Amniotic epithelial cell (primary cell): Measurements from ENCODE around the gene COL4A2.
A peak's percentile ranks its signal among the peaks of the same experiment; 100 is the strongest.

Experiments
- DNase-seq: peaks from one replicate; pipeline ENCODE4 v3.0.0-alpha.2; 2010; ENCODE audit warnings: low read depth

The COL4A2 gene

DNA sequence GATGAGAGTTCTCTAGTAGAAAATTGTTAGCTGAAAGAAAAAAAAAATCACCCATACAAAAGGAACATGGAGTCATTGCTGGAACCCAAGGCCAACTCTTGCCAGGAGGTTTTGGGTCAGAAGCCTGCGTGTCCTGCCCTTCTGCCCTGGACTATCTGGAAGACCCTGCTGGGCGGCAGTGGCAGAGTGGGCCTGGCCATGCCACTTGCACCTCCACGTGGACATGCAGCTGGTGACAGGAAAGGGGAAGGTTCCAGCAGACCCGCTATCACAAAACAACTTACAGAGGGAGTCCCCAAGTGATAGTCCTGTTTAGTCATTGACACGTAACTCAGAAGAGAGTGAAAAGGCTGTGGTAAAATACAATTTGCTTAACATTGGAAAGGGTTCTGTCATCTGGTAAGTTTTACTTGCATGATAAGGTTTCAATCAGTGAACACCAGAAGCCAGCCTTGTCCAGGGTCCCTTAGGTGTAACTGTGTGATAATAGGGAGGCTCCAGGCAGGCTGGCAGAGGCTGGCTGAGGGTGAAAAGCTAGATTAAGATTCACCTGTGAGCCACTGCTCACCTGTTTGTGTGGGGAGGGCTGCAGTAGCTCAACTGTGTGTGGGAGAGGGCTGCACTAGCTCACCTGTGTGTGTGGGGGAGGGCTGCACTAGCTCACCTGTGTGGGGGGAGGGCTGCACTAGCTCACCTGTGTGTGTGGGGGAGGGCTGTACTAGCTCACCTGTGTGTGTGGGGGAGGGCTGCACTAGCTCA is 47.8 kb downstream of the COL4A2 start:
- DNase-seq, result no peak

DNA sequence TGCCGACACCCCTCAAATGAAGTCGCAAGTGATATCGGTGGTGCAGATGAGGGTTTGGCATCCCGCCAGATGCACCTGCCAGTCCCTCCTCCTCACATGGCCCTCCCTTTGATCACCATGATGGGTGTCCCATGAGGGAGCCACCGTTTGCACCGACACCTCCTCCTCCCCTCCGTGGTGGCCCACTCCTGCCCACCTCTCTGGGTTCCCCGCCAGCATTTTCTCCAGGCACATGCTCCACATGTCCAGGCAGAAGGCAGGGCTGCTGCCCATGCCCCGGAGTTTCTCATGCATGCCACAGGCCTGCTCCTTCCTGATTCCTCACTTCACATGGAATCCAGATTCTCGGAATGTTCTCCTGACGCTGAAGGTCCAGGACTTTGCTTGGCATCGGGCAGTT is 49.3 kb downstream of the COL4A2 start:
- no peak for DNase-seq

DNA sequence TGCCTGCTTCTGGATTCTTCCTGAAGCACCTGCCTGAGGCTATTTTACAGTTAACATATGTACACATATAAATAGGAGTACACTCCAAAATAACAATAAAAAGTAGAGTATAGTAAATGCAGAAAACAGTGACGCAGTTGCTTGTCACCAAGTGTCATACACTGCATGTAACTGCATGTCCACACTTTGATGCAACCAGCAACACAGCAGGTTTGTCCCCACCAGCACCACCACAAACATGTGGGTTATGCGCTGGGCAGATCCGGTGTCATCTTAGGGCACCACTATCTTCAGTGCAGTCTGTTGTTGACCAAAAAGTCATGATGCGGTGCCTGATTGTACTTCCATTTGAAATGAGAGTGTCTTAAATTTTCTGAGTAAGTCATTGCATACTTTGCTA is 51.3 kb downstream of the COL4A2 start:
- no peak for DNase-seq

DNA sequence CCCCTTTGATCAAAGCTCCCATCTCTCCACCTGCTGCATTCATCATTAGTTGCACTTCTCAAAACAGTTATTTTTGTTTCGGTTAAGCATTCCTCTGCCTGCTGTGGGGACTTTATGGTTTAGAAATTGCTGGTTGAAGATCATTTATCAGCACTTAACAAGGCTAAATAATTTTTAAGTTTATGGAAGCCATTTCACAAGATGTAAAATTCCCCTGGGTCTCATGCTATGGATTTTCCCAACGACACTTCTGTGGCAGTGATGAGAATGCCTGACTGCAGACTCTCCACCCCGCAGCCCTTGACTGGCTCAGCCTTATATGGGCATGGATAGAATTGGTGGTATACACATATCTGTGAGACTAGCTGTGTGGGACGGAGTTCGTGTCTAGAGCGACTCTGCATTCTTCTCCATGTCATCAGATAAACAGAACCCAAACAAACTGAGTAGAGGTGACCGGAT is 52.8 kb downstream of the COL4A2 start:
- peak; percentile 64 for DNase-seq

GRCh38 chr13:110360598-110360997 is 53.5 kb downstream of the COL4A2 start:
- DNase-seq, result no peak

GRCh38 chr13:110361365-110361911 is 54.4 kb downstream of the COL4A2 start:
- peak; percentile 81 for DNase-seq

DNA sequence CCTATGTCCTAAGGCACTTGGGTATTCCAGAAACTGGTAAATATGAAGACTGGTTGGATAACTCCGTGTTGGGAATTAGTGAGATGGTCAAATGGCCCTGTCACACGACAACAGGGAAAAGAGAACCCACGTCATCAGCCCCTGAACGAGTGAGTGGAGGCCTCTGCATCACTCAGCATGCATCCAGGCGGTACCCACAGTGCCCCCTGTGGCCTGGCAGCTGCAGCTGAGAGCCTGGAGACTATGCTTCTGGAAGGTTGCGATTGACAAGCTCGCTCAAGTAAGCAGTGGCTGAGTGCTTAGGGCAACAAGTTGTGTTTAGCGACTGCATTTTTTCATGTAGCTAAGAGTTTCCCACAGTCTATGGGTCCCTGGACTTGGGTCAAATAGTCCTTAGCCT is 55.9 kb downstream of the COL4A2 start:
- DNase-seq, result no peak

GRCh38 chr13:110364081-110364480 is 57.0 kb downstream of the COL4A2 start:
- no peak for DNase-seq

GRCh38 chr13:110365876-110366275 is 58.8 kb downstream of the COL4A2 start:
- no peak for DNase-seq

GRCh38 chr13:110366733-110367132 is 59.6 kb downstream of the COL4A2 start:
- DNase-seq, result no peak

- DNase-seq, result no peak
These were observed 60.5 kb downstream of the COL4A2 start for GRCh38 chr13:110367620-110368019.

GRCh38 chr13:110368408-110368807 is 61.3 kb downstream of the COL4A2 start:
- peak; percentile 81 for DNase-seq

- DNase-seq, result no peak
These were observed 62.3 kb downstream of the COL4A2 start for GRCh38 chr13:110369400-110369799.

DNA sequence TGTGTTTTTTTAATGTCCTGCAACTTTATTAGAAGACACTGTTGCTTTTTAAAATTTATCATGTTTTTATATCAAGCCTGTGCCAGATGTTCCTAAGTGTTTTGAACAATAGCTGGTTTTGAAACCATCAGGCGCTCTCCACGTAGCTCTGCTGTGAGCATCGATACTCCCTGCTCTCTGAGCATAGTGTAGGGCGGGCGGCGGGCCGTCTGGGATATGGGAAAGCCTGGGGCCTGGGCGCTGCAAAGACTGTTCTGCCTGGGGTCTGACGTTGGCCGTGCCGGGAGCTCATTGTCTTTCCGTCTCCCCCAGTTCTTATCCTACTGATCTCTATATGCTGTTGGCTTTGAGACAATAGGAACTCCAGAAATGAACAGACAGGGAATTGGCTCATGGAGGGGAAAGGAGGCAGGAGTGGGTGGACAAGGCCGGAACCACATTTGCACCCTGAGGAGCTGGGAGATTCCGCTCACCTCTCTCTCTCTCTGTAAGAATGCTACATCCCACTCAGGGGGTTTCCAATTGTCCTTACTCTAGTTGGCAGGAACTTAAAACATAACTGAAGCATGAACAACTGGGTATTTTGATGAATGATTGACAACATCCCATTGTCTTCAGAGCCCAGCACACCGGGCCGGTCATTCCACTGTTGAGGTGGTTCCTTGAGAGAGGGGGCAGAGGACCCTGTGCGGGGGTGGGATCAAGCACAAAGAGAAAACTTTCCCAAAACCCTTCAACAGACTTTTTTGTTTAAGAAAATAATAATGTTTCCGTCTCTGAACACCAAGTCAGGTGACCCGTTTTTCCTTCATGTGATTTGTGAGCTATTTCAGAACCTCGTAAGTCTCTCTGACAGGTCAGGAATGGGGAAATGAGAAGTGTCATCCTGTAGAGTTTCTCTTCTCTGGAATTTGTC is 64.7 kb downstream of the COL4A2 start:
- DNase-seq, result peak; percentile 61

GRCh38 chr13:110372676-110373075 is 65.6 kb downstream of the COL4A2 start:
- no peak for DNase-seq

- no peak for DNase-seq
These were observed 66.5 kb downstream of the COL4A2 start for GRCh38 chr13:110373617-110374016.

- DNase-seq, result no peak
These were observed 67.6 kb downstream of the COL4A2 start for GRCh38 chr13:110374431-110375370.

DNA sequence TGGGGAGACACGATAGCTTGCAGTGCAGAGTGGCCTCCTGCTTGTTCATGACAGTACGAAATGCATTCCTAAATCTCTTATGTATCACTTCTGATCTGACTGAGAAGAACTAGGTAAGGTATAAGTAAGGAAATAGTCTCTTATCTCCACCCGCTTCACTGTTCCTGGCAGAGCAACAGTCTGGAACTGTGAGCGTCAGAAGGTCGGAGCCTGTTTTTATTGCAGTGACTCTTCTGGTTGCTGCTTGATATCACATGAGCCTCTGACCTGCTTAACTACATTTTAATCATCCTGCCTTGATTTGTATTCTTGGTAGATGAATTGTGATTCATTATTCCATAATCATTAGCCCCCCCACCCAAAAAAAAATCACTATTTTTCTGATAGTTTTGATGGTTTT is 69.0 kb downstream of the COL4A2 start:
- peak; percentile 80 for DNase-seq

DNA sequence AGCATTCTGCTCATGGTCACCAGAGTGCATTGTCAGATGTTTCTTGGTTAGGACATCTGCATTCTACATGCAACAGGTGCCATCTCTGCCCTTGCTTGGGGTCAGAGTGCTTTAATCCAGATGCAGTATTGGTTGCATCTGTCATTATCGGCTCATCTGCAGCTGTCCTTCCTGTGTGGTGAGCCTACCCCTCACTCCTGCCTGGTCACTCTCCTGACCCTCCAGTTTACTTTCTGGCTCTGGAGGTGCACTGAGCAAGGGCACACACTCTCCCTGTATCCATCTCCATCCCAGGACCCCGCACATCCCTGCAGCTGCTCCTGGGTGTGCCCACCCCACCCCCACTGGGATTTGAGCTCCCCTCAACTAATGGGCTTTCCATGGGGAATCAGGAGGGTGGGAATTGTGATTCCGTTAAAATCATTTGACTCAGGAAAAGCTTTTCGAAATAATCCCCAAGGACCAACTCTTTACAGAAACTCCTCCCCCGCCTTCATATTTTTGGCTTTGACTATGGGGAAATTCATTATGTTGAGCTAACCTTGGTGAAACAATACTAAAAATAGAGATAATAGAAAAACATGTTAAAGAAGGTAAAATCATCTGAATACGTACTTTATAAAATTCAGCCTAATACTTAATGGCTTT is 70.2 kb downstream of the COL4A2 start:
- no peak for DNase-seq

GRCh38 chr13:110377826-110378201 is 70.7 kb downstream of the COL4A2 start:
- no peak for DNase-seq

- no peak for DNase-seq
These were observed 72.3 kb downstream of the COL4A2 start for GRCh38 chr13:110379358-110379757.
